ENCODE measurements around the gene TMEM203. TPM values are rescaled to one million over a fixed set of nuclear protein-coding genes. Genes with fewer than 3 reads are reported as not detected.

TMEM203 gene
- total RNA-seq, 1 experiment from 2014 or later = 35.5 TPM

GRCh38 chr9:137230705-137231371, 25.4 kb upstream of the TMEM203 start, which contains the start of gene SLC34A3:
Gene SLC34A3 (plus strand): TSS chr9:137230901. CDS start chr9:137231703, 802 bp downstream.
- Histone ChIP-seq H3K4me1 (ENCODE audit: insufficient read depth, low read length) (no peaks in the 10 kb centered on the region), H4K5ac (ENCODE audit: insufficient read length, low read depth, low read length) (no peak within 1 kb of the TSS), H3K23ac (ENCODE audit: insufficient read length, low read depth, low read length) (no peak within 1 kb of the TSS), H4K8ac (replicated peaks; ENCODE audit: insufficient read length, low read depth, low read length) (no peak within 1 kb of the TSS), H3K27ac (ENCODE audit: insufficient read length, low read depth, low read length) (no peak within 1 kb of the TSS), H3K9me3 (ENCODE audit: control insufficient read depth, low read depth, low read length) (no peaks in the 10 kb centered on the region), H2BK5ac (ENCODE audit: insufficient read length, low read length) (no peak within 1 kb of the TSS), H2BK120ac (ENCODE audit: low read depth, low read length, poor library complexity, severe bottlenecking) (no peak within 1 kb of the TSS), H3K4ac (ENCODE audit: low read depth, low read length) (no peak within 1 kb of the TSS), H3K79me1 (ENCODE audit: insufficient read depth, low read depth, low read length, poor library complexity, severe bottlenecking) (no peaks in the 10 kb centered on the region), H3K79me2 (ENCODE audit: insufficient read depth, low read length) (no peaks in the 10 kb centered on the region), H2AK5ac (ENCODE audit: insufficient read length, low read length) (no peak within 1 kb of the TSS), H2BK20ac (ENCODE audit: low read depth, low read length, poor library complexity, severe bottlenecking) (no peak within 1 kb of the TSS), H3K56ac (ENCODE audit: insufficient read length, low read depth, low read length) (no peak within 1 kb of the TSS), H3K23me2 (ENCODE audit: insufficient read length, low read depth, low read length, poor library complexity, severe bottlenecking) (no peaks in the 10 kb centered on the region), H3T11ph (ENCODE audit: low read length) (no peak within 1 kb of the TSS), H3K9ac (ENCODE audit: extremely low read depth, insufficient read length, low read length) (no peak within 1 kb of the TSS), H2AFZ (ENCODE audit: low read length) (no peak within 1 kb of the TSS), H2BK12ac (ENCODE audit: insufficient read length, low read depth, low read length) (no peak within 1 kb of the TSS), H3K18ac (ENCODE audit: insufficient read length, low read depth, low read length) (no peak within 1 kb of the TSS), H3K14ac (ENCODE audit: insufficient read depth, low read length) (no peak within 1 kb of the TSS), H2BK15ac (ENCODE audit: low read depth, low read length) (no peak within 1 kb of the TSS), H4K20me1 (ENCODE audit: control insufficient read depth, insufficient read depth, insufficient read length) (no peaks in the 10 kb centered on the region), H3K4me2 (ENCODE audit: insufficient read depth, insufficient read length, low read length) (no peak within 1 kb of the TSS), H3K27me3 (ENCODE audit: insufficient read depth, low read length) (no peaks in the 10 kb centered on the region), H4K91ac (ENCODE audit: insufficient read length, low read depth, low read length) (no peak within 1 kb of the TSS)
- Mint-ChIP-seq H3K27me3 (ENCODE audit: low read depth) (peaks cover 7% of the 10 kb centered on the region), H3K36me3 (ENCODE audit: insufficient read depth in 1 of 3, low read depth in 3 of 3) (no peaks in the 10 kb centered on the region), H3K27ac (no peak within 1 kb of the TSS), H3K9me3 (no peaks in the 10 kb centered on the region), H3K4me1 (peaks cover 7 to 11% of the 10 kb centered on the region in 2 experiments), H3K4me3 (no peak within 1 kb of the TSS)
- WGBS (ENCODE audit: extremely low coverage, insufficient read length, low lambda C conversion rate) = no CpG with 5 or more reads among the region's 14 CpGs
- DNase-seq = no peak
- TF ChIP-seq CTCF (conservative IDR thresholded peaks at IDR 0.05) = no peak
